HEK293 (cell line): ENCODE results near the gene RND2.
A peak's percentile ranks its signal among the peaks of the same experiment; 100 is the strongest.

ENCODE experiments used
- HOXC10 ChIP-seq: sonication (generic); formaldehyde crosslinking; IDR thresholded peaks from 2 replicates; pipeline ENCODE4 v1.8.1; 2023; ENCODE audit warnings: mild to moderate bottlenecking, missing genetic modification reagents
- MYNN ChIP-seq: fragments of 450-650 bp; formaldehyde crosslinking; IDR thresholded peaks from 2 replicates; pipeline ENCODE4 v1.5.1; 2016; ENCODE audit warnings: missing biosample characterization, missing genetic modification characterization, borderline replicate concordance
- RBAK ChIP-seq: fragments of 450-650 bp; formaldehyde crosslinking; IDR thresholded peaks from 2 replicates; pipeline ENCODE4 v1.5.1; 2016; ENCODE audit warnings: missing biosample characterization, missing genetic modification characterization
- SETDB1 ChIP-seq: IDR thresholded peaks from one replicate; pipeline ENCODE4 v1.6.1; 2017; ENCODE audit warnings: mild to moderate bottlenecking, low read length, moderate library complexity, mixed read lengths; ENCODE audit not compliant: insufficient read length
- SP3 ChIP-seq: fragments of 450-650 bp; formaldehyde crosslinking; IDR thresholded peaks from 2 replicates; pipeline ENCODE4 v1.5.1; 2016; ENCODE audit warnings: missing biosample characterization, missing genetic modification characterization
- ZBTB21 ChIP-seq: fragments of 450-650 bp; formaldehyde crosslinking; IDR thresholded peaks from 2 replicates; pipeline ENCODE4 v1.5.1; 2017; ENCODE audit warnings: missing biosample characterization, missing genetic modification characterization
- ZEB2 ChIP-seq: fragments of 450-650 bp; formaldehyde crosslinking; IDR thresholded peaks from 2 replicates; pipeline ENCODE4 v1.5.1; 2016; ENCODE audit warnings: missing biosample characterization, missing genetic modification characterization
- ZNF132 ChIP-seq: fragments of 450-650 bp; formaldehyde crosslinking; IDR thresholded peaks from 2 replicates; pipeline ENCODE4 v1.5.1; 2017; ENCODE audit warnings: missing biosample characterization, missing genetic modification characterization, borderline replicate concordance
- ZNF157 ChIP-seq: fragments of 450-650 bp; formaldehyde crosslinking; IDR thresholded peaks from 2 replicates; pipeline ENCODE4 v1.5.1; 2016; ENCODE audit warnings: missing biosample characterization, missing genetic modification characterization
- ZNF16 ChIP-seq: fragments of 450-650 bp; formaldehyde crosslinking; IDR thresholded peaks from 2 replicates; pipeline ENCODE4 v1.5.1; 2016; ENCODE audit warnings: low read depth, missing biosample characterization, missing genetic modification characterization
- ZNF223 ChIP-seq: fragments of 450-650 bp; formaldehyde crosslinking; IDR thresholded peaks from 2 replicates; pipeline ENCODE4 v1.5.1; 2016; ENCODE audit warnings: missing biosample characterization, missing genetic modification characterization
- ZNF274 ChIP-seq, 2 experiments: fragments of 200-500 bp in 1 of 2; fragments of 450-650 bp in 1 of 2; sonication (Bioruptor generic) in 1 of 2; formaldehyde crosslinking in 1 of 2; IDR thresholded peaks; 2 replicates each; pipeline versions ENCODE4 v1.5.1 to v1.6.1; 2014 to 2016; ENCODE audit warnings: borderline replicate concordance in 1 of 2, inconsistent platforms in 1 of 2, low read length in 1 of 2, missing biosample characterization in 1 of 2, missing genetic modification characterization in 1 of 2
- ZNF292 ChIP-seq: fragments of 450-650 bp; formaldehyde crosslinking; IDR thresholded peaks from 2 replicates; pipeline ENCODE4 v1.5.1; 2016; ENCODE audit warnings: low read depth, missing biosample characterization, missing genetic modification characterization, borderline replicate concordance
- ZNF37A ChIP-seq: fragments of 450-650 bp; IDR thresholded peaks from 2 replicates; pipeline ENCODE4 v1.5.1; 2018; ENCODE audit warnings: missing biosample characterization, missing genetic modification characterization
- ZNF521 ChIP-seq: fragments of 450-650 bp; formaldehyde crosslinking; IDR thresholded peaks from 2 replicates; pipeline ENCODE4 v1.5.1; 2017; ENCODE audit warnings: missing biosample characterization, mild to moderate bottlenecking, missing genetic modification characterization
- ZNF529 ChIP-seq: fragments of 450-650 bp; formaldehyde crosslinking; IDR thresholded peaks from 2 replicates; pipeline ENCODE4 v1.5.1; 2017; ENCODE audit warnings: missing genetic modification characterization, missing biosample characterization; ENCODE audit not compliant: insufficient replicate concordance
- ZNF530 ChIP-seq: fragments of 450-650 bp; formaldehyde crosslinking; IDR thresholded peaks from 2 replicates; pipeline ENCODE4 v1.5.1; 2016; ENCODE audit warnings: low read depth, missing biosample characterization, missing genetic modification characterization
- ZNF560 ChIP-seq: fragments of 450-650 bp; formaldehyde crosslinking; IDR thresholded peaks from 2 replicates; pipeline ENCODE4 v1.5.1; 2017; ENCODE audit warnings: missing biosample characterization, missing genetic modification characterization, borderline replicate concordance
- ZNF585B ChIP-seq: fragments of 450-650 bp; formaldehyde crosslinking; IDR thresholded peaks from 2 replicates; pipeline ENCODE4 v1.5.1; 2016; ENCODE audit warnings: missing biosample characterization, missing genetic modification characterization
- ZNF707 ChIP-seq: fragments of 450-650 bp; formaldehyde crosslinking; IDR thresholded peaks from 2 replicates; pipeline ENCODE4 v1.5.1; 2016; ENCODE audit warnings: missing biosample characterization, missing genetic modification characterization
- ZNF768 ChIP-seq: fragments of 450-650 bp; formaldehyde crosslinking; IDR thresholded peaks from 2 replicates; pipeline ENCODE4 v1.5.1; 2018; ENCODE audit warnings: missing biosample characterization, mild to moderate bottlenecking, missing genetic modification characterization
- ZNF777 ChIP-seq: fragments of 450-650 bp; formaldehyde crosslinking; IDR thresholded peaks from 2 replicates; pipeline ENCODE4 v1.5.1; 2017; ENCODE audit warnings: missing biosample characterization, missing genetic modification characterization, borderline replicate concordance
- ZNF791 ChIP-seq: fragments of 450-650 bp; formaldehyde crosslinking; IDR thresholded peaks from 2 replicates; pipeline ENCODE4 v1.5.1; 2016; ENCODE audit warnings: missing biosample characterization, missing genetic modification characterization
- ZNF837 ChIP-seq: fragments of 450-650 bp; formaldehyde crosslinking; IDR thresholded peaks from 2 replicates; pipeline ENCODE4 v1.5.1; 2016; ENCODE audit warnings: missing biosample characterization, missing genetic modification characterization
- ZSCAN16 ChIP-seq: fragments of 450-650 bp; formaldehyde crosslinking; IDR thresholded peaks from 2 replicates; pipeline ENCODE4 v1.5.1; 2016; ENCODE audit warnings: missing biosample characterization, missing genetic modification characterization
- ZSCAN23 ChIP-seq: fragments of 450-650 bp; formaldehyde crosslinking; IDR thresholded peaks from 2 replicates; pipeline ENCODE4 v1.5.1; 2016; ENCODE audit warnings: missing biosample characterization, missing genetic modification characterization
- TF ChIP-seq, protein P1 (sequence below): fragments of 450-650 bp; formaldehyde crosslinking; IDR thresholded peaks from 2 replicates; pipeline ENCODE4 v1.5.0; 2017; ENCODE audit warnings: missing biosample characterization, missing genetic modification characterization, borderline replicate concordance
- TF ChIP-seq, protein P2 (sequence below): fragments of 450-650 bp; formaldehyde crosslinking; conservative IDR thresholded peaks from 2 replicates; pipeline ENCODE4 v1.5.1; 2016; ENCODE audit warnings: low read depth, missing biosample characterization, missing genetic modification characterization
- TF ChIP-seq, protein P3 (sequence below): fragments of 450-650 bp; formaldehyde crosslinking; IDR thresholded peaks from 2 replicates; pipeline ENCODE4 v1.5.1; 2016; ENCODE audit warnings: missing biosample characterization, missing genetic modification characterization
- TF ChIP-seq, protein P4 (sequence below): fragments of 450-650 bp; formaldehyde crosslinking; IDR thresholded peaks from 2 replicates; pipeline ENCODE4 v1.5.1; 2017; ENCODE audit warnings: missing biosample characterization, missing genetic modification characterization

Gene RND2

GRCh38 chr17:42997984-42998938, 26.8 kb upstream of the RND2 start, which contains the start of gene RPL27 (continued):
- TF ChIP-seq, protein P1, sequence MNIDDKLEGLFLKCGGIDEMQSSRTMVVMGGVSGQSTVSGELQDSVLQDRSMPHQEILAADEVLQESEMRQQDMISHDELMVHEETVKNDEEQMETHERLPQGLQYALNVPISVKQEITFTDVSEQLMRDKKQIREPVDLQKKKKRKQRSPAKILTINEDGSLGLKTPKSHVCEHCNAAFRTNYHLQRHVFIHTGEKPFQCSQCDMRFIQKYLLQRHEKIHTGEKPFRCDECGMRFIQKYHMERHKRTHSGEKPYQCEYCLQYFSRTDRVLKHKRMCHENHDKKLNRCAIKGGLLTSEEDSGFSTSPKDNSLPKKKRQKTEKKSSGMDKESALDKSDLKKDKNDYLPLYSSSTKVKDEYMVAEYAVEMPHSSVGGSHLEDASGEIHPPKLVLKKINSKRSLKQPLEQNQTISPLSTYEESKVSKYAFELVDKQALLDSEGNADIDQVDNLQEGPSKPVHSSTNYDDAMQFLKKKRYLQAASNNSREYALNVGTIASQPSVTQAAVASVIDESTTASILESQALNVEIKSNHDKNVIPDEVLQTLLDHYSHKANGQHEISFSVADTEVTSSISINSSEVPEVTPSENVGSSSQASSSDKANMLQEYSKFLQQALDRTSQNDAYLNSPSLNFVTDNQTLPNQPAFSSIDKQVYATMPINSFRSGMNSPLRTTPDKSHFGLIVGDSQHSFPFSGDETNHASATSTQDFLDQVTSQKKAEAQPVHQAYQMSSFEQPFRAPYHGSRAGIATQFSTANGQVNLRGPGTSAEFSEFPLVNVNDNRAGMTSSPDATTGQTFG (tag by site-specific recombination) = no peak; the same call in 1 of the 2 replicates
- TF ChIP-seq ZNF707 (no peak), ZNF132 (tag by site-specific recombination) (no peak), ZNF521 (tag by site-specific recombination) (no peak), SP3 (peak; percentile 99), ZNF777 (no peak), ZNF292 (tag by site-specific recombination) (no peak), ZBTB21 (tag by site-specific recombination) (peak; percentile 95), ZSCAN16 (tag by site-specific recombination) (no peak), ZNF157 (no peak), ZNF560 (tag by site-specific recombination) (no peak), ZNF837 (no peak), ZNF16 (no peak), ZNF768 (tag by site-specific recombination) (no peak; the same call in 1 of the 2 replicates), ZNF223 (tag by site-specific recombination) (peak; percentile 74; the same call in 1 of the 2 replicates), ZNF585B (tag by site-specific recombination) (no peak), ZSCAN23 (peak; percentile 93), ZNF529 (tag by site-specific recombination) (no peak), MYNN (tag by site-specific recombination) (peak; percentile 66), ZNF37A (no peak), ZNF274 (IDR thresholded peaks at IDR 0.05; ENCODE audit: low read length) (no peak), ZNF274 (tag by site-specific recombination; IDR thresholded peaks at IDR 0.05; ENCODE audit: borderline replicate concordance) (no peak), RBAK (no peak), SETDB1 (no peak), ZEB2 (tag by site-specific recombination) (peak; percentile 96), ZNF530 (tag by site-specific recombination) (no peak), HOXC10 (CRISPR knock-in tag) (peak; percentile 86; the same call in 1 of the 2 replicates), ZNF791 (tag by site-specific recombination) (no peak)
- TF ChIP-seq, protein P2, sequence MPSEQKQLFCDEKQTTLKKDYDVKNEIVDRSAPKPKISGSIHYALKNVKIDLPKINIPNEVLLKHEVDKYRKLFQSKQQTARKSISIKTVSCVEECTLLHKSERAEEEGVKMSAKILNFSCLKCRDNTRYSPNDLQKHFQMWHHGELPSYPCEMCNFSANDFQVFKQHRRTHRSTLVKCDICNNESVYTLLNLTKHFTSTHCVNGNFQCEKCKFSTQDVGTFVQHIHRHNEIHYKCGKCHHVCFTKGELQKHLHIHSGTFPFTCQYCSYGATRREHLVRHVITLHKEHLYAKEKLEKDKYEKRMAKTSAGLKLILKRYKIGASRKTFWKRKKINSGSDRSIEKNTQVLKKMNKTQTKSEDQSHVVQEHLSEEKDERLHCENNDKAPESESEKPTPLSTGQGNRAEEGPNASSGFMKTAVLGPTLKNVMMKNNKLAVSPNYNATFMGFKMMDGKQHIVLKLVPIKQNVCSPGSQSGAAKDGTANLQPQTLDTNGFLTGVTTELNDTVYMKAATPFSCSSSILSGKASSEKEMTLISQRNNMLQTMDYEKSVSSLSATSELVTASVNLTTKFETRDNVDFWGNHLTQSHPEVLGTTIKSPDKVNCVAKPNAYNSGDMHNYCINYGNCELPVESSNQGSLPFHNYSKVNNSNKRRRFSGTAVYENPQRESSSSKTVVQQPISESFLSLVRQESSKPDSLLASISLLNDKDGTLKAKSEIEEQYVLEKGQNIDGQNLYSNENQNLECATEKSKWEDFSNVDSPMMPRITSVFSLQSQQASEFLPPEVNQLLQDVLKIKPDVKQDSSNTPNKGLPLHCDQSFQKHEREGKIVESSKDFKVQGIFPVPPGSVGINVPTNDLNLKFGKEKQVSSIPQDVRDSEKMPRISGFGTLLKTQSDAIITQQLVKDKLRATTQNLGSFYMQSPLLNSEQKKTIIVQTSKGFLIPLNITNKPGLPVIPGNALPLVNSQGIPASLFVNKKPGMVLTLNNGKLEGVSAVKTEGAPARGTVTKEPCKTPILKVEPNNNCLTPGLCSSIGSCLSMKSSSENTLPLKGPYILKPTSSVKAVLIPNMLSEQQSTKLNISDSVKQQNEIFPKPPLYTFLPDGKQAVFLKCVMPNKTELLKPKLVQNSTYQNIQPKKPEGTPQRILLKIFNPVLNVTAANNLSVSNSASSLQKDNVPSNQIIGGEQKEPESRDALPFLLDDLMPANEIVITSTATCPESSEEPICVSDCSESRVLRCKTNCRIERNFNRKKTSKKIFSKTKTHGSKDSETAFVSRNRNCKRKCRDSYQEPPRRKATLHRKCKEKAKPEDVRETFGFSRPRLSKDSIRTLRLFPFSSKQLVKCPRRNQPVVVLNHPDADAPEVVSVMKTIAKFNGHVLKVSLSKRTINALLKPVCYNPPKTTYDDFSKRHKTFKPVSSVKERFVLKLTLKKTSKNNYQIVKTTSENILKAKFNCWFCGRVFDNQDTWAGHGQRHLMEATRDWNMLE (tag by site-specific recombination) = peak; percentile 95
- TF ChIP-seq, protein P3, sequence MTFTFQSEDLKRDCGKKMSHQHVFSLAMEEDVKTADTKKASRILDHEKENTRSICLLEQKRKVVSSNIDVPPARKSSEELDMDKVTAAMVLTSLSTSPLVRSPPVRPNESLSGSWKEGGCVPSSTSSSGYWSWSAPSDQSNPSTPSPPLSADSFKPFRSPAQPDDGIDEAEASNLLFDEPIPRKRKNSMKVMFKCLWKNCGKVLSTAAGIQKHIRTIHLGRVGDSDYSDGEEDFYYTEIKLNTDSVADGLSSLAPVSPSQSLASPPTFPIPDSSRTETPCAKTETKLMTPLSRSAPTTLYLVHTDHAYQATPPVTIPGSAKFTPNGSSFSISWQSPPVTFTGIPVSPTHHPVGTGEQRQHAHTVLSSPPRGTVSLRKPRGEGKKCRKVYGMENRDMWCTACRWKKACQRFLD (tag by site-specific recombination) = peak; percentile 80; the same call in 1 of the 2 replicates
- TF ChIP-seq, protein P4, sequence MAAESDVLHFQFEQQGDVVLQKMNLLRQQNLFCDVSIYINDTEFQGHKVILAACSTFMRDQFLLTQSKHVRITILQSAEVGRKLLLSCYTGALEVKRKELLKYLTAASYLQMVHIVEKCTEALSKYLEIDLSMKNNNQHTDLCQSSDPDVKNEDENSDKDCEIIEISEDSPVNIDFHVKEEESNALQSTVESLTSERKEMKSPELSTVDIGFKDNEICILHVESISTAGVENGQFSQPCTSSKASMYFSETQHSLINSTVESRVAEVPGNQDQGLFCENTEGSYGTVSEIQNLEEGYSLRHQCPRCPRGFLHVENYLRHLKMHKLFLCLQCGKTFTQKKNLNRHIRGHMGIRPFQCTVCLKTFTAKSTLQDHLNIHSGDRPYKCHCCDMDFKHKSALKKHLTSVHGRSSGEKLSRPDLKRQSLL (tag by site-specific recombination) = peak; percentile 98
